Measurements from ENCODE around the gene VMAC.

VMAC gene

GRCh38 chr19:5877427-5877826, 27.2 kb upstream of the VMAC start:
- Histone ChIP-seq H3K36me3 (ENCODE audit: control insufficient read depth, insufficient read depth, low read length) (no peaks in the 10 kb centered on the region), H3K4me3 (replicated peaks; ENCODE audit: low read depth, low read length) (no peak overlapping the region), H3K27me3 (replicated peaks; ENCODE audit: control insufficient read depth, insufficient read depth, low read length) (no peaks in the 10 kb centered on the region)
- TF ChIP-seq CTCF (IDR thresholded peaks at IDR 0.05; ENCODE audit: insufficient read depth, low read length, poor library complexity, severe bottlenecking): no peak
- no peak for DNase-seq (ENCODE audit: extremely low read depth, insufficient read length)

GRCh38 chr19:5877882-5878281, 26.8 kb upstream of the VMAC start:
- TF ChIP-seq CTCF (IDR thresholded peaks at IDR 0.05; ENCODE audit: insufficient read depth, low read length, poor library complexity, severe bottlenecking): no peak

GRCh38 chr19:5880196-5880595, 24.5 kb upstream of the VMAC start:
- no peaks in the 10 kb centered on the region for H3K27me3 ChIP-seq (replicated peaks; ENCODE audit: control insufficient read depth, insufficient read depth, low read length)
- DNase-seq (ENCODE audit: extremely low read depth, insufficient read length): no peak
- no peaks in the 10 kb centered on the region for H3K36me3 ChIP-seq (ENCODE audit: control insufficient read depth, insufficient read depth, low read length)
- no peak overlapping the region for H3K4me3 ChIP-seq (replicated peaks; ENCODE audit: low read depth, low read length)
- TF ChIP-seq CTCF (IDR thresholded peaks at IDR 0.05; ENCODE audit: insufficient read depth, low read length, poor library complexity, severe bottlenecking): no peak

More at GRCh38 chr19:5877882-5878281, 26.8 kb upstream of the VMAC start:
- Histone ChIP-seq H3K4me3 (replicated peaks; ENCODE audit: low read depth, low read length) (no peak overlapping the region), H3K36me3 (ENCODE audit: control insufficient read depth, insufficient read depth, low read length) (no peaks in the 10 kb centered on the region), H3K27me3 (replicated peaks; ENCODE audit: control insufficient read depth, insufficient read depth, low read length) (no peaks in the 10 kb centered on the region)
- DNase-seq (ENCODE audit: extremely low read depth, insufficient read length): no peak

GRCh38 chr19:5880604-5881078, 24.0 kb upstream of the VMAC start:
- Histone ChIP-seq H3K27me3 (replicated peaks; ENCODE audit: control insufficient read depth, insufficient read depth, low read length) (no peaks in the 10 kb centered on the region), H3K4me3 (replicated peaks; ENCODE audit: low read depth, low read length) (no peak overlapping the region), H3K36me3 (ENCODE audit: control insufficient read depth, insufficient read depth, low read length) (no peaks in the 10 kb centered on the region)
- TF ChIP-seq CTCF (IDR thresholded peaks at IDR 0.05; ENCODE audit: insufficient read depth, low read length, poor library complexity, severe bottlenecking): no peak
- no peak for DNase-seq (ENCODE audit: extremely low read depth, insufficient read length)

- no peaks in the 10 kb centered on the region for H3K36me3 ChIP-seq (ENCODE audit: control insufficient read depth, insufficient read depth, low read length)
- TF ChIP-seq CTCF (IDR thresholded peaks at IDR 0.05; ENCODE audit: insufficient read depth, low read length, poor library complexity, severe bottlenecking): no peak
- DNase-seq (ENCODE audit: extremely low read depth, insufficient read length): no peak
Measured at GRCh38 chr19:5881543-5882299, 23.0 kb upstream of the VMAC start.

More at GRCh38 chr19:5881543-5882299, 23.0 kb upstream of the VMAC start:
- no peaks in the 10 kb centered on the region for H3K27me3 ChIP-seq (replicated peaks; ENCODE audit: control insufficient read depth, insufficient read depth, low read length)
- H3K4me3 ChIP-seq (replicated peaks; ENCODE audit: low read depth, low read length): no peak overlapping the region
